Measurements from ENCODE around the gene TRH. TPM values are rescaled to one million over a fixed set of nuclear protein-coding genes. Genes with fewer than 3 reads are reported as not detected.

The TRH gene
- total RNA-seq, 1 experiment from 2014 or later: 0.22 TPM

DNA sequence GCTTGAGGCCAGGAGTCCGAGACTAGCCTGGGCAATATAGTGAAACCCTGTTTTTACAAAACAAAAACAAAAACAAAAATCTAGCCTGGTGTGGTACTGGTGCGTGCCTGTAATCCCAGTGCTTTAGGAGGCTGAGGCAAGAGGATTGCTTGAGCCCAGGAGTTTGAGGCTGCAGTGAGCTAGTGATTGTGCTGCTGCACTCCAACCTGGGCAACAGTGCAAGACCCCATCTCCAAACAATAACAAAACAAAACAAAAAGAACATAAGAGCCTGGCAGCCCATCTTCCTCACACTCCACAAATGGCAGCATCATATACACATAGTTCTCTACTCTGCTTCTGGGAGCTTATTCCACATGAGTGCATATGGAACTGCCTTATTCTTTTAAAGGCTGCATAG lies 2.2 kb upstream of the TRH start:
- DNase-seq (ENCODE audit: low spot score) (no peak), ATAC-seq (no peak)
- POLR2A ChIA-PET: no interaction called here
- Mint-ChIP-seq H3K27ac (no peak overlapping the region), H3K9me3 (no peaks in the 10 kb centered on the region), H3K27me3 (ENCODE audit: low read depth) (peaks cover 100% of the 10 kb centered on the region), H3K4me1 (peaks cover 25% of the 10 kb centered on the region), H3K36me3 (no peaks in the 10 kb centered on the region), H3K4me3 (no peak overlapping the region)
- TF ChIP-seq ZNF121 (CRISPR knock-in tag; IDR thresholded peaks at IDR 0.05) (peak; percentile 67; the same call in 1 of the 2 replicates), SMAD4 (CRISPR knock-in tag; IDR thresholded peaks at IDR 0.05) (no peak)
- CTCF ChIA-PET: interaction anchor here (7.5 kb wide), 1 partner anchor 30 kb away, joined by 52 read pairs; no protein-coding TSS in a partner anchor

- H3K36me3 Mint-ChIP-seq: no peaks in the 10 kb centered on the region
- H3K27me3 Mint-ChIP-seq (ENCODE audit: low read depth): peaks cover 100% of the 10 kb centered on the region
- TF ChIP-seq E2F5 (CRISPR knock-in tag; IDR thresholded peaks at IDR 0.05): no peak
- no peak for TF ChIP-seq NFE2L1 (CRISPR knock-in tag; IDR thresholded peaks at IDR 0.05)
- TF ChIP-seq, protein P1, sequence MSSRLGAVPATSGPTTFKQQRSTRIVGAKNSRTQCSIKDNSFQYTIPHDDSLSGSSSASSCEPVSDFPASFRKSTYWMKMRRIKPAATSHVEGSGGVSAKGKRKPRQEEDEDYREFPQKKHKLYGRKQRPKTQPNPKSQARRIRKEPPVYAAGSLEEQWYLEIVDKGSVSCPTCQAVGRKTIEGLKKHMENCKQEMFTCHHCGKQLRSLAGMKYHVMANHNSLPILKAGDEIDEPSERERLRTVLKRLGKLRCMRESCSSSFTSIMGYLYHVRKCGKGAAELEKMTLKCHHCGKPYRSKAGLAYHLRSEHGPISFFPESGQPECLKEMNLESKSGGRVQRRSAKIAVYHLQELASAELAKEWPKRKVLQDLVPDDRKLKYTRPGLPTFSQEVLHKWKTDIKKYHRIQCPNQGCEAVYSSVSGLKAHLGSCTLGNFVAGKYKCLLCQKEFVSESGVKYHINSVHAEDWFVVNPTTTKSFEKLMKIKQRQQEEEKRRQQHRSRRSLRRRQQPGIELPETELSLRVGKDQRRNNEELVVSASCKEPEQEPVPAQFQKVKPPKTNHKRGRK (CRISPR knock-in tag; IDR thresholded peaks at IDR 0.05; ENCODE audit: borderline replicate concordance): no peak
- TF ChIP-seq, protein P2, sequence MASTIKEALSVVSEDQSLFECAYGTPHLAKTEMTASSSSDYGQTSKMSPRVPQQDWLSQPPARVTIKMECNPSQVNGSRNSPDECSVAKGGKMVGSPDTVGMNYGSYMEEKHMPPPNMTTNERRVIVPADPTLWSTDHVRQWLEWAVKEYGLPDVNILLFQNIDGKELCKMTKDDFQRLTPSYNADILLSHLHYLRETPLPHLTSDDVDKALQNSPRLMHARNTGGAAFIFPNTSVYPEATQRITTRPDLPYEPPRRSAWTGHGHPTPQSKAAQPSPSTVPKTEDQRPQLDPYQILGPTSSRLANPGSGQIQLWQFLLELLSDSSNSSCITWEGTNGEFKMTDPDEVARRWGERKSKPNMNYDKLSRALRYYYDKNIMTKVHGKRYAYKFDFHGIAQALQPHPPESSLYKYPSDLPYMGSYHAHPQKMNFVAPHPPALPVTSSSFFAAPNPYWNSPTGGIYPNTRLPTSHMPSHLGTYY (CRISPR knock-in tag; IDR thresholded peaks at IDR 0.05): no peak
- no peak for TF ChIP-seq SOX15 (CRISPR knock-in tag; IDR thresholded peaks at IDR 0.05)
- no peak for TF ChIP-seq GRHL2 (CRISPR knock-in tag; IDR thresholded peaks at IDR 0.05; ENCODE audit: insufficient replicate concordance, severe bottlenecking)
- TF ChIP-seq RORB (CRISPR knock-in tag; IDR thresholded peaks at IDR 0.05): no peak
- TF ChIP-seq TP53 (CRISPR knock-in tag; IDR thresholded peaks at IDR 0.05): no peak
- no peak for TF ChIP-seq PREB (CRISPR knock-in tag; IDR thresholded peaks at IDR 0.05; ENCODE audit: borderline replicate concordance)
- TF ChIP-seq CREB1 (CRISPR knock-in tag; IDR thresholded peaks at IDR 0.05): no peak
- TF ChIP-seq, protein P3, sequence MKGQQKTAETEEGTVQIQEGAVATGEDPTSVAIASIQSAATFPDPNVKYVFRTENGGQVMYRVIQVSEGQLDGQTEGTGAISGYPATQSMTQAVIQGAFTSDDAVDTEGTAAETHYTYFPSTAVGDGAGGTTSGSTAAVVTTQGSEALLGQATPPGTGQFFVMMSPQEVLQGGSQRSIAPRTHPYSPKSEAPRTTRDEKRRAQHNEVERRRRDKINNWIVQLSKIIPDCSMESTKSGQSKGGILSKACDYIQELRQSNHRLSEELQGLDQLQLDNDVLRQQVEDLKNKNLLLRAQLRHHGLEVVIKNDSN (CRISPR knock-in tag; IDR thresholded peaks at IDR 0.05): no peak
- TF ChIP-seq, protein P4, sequence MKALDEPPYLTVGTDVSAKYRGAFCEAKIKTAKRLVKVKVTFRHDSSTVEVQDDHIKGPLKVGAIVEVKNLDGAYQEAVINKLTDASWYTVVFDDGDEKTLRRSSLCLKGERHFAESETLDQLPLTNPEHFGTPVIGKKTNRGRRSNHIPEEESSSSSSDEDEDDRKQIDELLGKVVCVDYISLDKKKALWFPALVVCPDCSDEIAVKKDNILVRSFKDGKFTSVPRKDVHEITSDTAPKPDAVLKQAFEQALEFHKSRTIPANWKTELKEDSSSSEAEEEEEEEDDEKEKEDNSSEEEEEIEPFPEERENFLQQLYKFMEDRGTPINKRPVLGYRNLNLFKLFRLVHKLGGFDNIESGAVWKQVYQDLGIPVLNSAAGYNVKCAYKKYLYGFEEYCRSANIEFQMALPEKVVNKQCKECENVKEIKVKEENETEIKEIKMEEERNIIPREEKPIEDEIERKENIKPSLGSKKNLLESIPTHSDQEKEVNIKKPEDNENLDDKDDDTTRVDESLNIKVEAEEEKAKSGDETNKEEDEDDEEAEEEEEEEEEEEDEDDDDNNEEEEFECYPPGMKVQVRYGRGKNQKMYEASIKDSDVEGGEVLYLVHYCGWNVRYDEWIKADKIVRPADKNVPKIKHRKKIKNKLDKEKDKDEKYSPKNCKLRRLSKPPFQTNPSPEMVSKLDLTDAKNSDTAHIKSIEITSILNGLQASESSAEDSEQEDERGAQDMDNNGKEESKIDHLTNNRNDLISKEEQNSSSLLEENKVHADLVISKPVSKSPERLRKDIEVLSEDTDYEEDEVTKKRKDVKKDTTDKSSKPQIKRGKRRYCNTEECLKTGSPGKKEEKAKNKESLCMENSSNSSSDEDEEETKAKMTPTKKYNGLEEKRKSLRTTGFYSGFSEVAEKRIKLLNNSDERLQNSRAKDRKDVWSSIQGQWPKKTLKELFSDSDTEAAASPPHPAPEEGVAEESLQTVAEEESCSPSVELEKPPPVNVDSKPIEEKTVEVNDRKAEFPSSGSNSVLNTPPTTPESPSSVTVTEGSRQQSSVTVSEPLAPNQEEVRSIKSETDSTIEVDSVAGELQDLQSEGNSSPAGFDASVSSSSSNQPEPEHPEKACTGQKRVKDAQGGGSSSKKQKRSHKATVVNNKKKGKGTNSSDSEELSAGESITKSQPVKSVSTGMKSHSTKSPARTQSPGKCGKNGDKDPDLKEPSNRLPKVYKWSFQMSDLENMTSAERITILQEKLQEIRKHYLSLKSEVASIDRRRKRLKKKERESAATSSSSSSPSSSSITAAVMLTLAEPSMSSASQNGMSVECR (CRISPR knock-in tag; IDR thresholded peaks at IDR 0.05; ENCODE audit: borderline replicate concordance): no peak
- no peak for TF ChIP-seq NR3C1 (CRISPR knock-in tag; conservative IDR thresholded peaks at IDR 0.05; ENCODE audit: low read depth)
- no peak for TF ChIP-seq MXD4 (CRISPR knock-in tag; IDR thresholded peaks at IDR 0.05; ENCODE audit: borderline replicate concordance)
- no peak for TF ChIP-seq ZNF317 (CRISPR knock-in tag; IDR thresholded peaks at IDR 0.05; ENCODE audit: borderline replicate concordance, low read depth)
- no peak for TF ChIP-seq GTF2I (CRISPR knock-in tag; conservative IDR thresholded peaks at IDR 0.05)
- TF ChIP-seq, protein P5, sequence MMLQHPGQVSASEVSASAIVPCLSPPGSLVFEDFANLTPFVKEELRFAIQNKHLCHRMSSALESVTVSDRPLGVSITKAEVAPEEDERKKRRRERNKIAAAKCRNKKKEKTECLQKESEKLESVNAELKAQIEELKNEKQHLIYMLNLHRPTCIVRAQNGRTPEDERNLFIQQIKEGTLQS (CRISPR knock-in tag; conservative IDR thresholded peaks at IDR 0.05): no peak
- no peak for TF ChIP-seq ZNF396 (CRISPR knock-in tag; IDR thresholded peaks at IDR 0.05; ENCODE audit: borderline replicate concordance)
- no peak for TF ChIP-seq ZNF263 (CRISPR knock-in tag; IDR thresholded peaks at IDR 0.05; ENCODE audit: low read depth)
- TF ChIP-seq, protein P6, sequence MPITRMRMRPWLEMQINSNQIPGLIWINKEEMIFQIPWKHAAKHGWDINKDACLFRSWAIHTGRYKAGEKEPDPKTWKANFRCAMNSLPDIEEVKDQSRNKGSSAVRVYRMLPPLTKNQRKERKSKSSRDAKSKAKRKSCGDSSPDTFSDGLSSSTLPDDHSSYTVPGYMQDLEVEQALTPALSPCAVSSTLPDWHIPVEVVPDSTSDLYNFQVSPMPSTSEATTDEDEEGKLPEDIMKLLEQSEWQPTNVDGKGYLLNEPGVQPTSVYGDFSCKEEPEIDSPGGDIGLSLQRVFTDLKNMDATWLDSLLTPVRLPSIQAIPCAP (CRISPR knock-in tag; IDR thresholded peaks at IDR 0.05): no peak
- DNase-seq (ENCODE audit: low spot score) (no peak), ATAC-seq (no peak)
- peak overlapping the region; percentile 63 for H3K4me3 Mint-ChIP-seq
- POLR2A ChIA-PET: interaction anchor here (0.6 kb wide), 1 partner anchor 9 kb away, joined by 3 read pairs; no protein-coding TSS in a partner anchor
- H3K27ac Mint-ChIP-seq: no peak overlapping the region
- no peaks in the 10 kb centered on the region for H3K9me3 Mint-ChIP-seq
- H3K4me1 Mint-ChIP-seq: peaks cover 25% of the 10 kb centered on the region
- CTCF ChIA-PET: interaction anchor here (0.6 to 7.5 kb wide), 4 partner anchors 10 to 106 kb away, joined by 3 to 52 read pairs (median 5); no protein-coding TSS in a partner anchor
These were observed 512 bp upstream of the TRH start for GRCh38 chr3:129973853-129974563.
